ENCODE results near the gene CSNK1G1.

- TF ChIP-seq GATA2 (IDR thresholded peaks at IDR 0.05; ENCODE audit: low read depth, low read length) (no peak), GATA3 (IDR thresholded peaks at IDR 0.05; ENCODE audit: low read depth, low read length) (no peak)
These were observed 44.4 kb downstream of the CSNK1G1 start for GRCh38 chr15:64311566-64311965.

All from SH-SY5Y (cell line).